HG03442 (cell line): ENCODE results near the gene KLK2.

Source experiments
- ATAC-seq: cut with Tn5 transposase; IDR thresholded peaks from one replicate; pipeline ENCODE4 v1.9.1; 2021; ENCODE audit warnings: mild to moderate bottlenecking, moderate library complexity; ENCODE audit not compliant: unreplicated experiment

Gene KLK2

GRCh38 chr19:50873056-50873455 lies at the start of gene KLK2:
Gene KLK2, plus strand, starts transcription at chr19:50873439. Its CDS starts 35 bp downstream, at chr19:50873474.
- no peak for ATAC-seq

- ATAC-seq, result no peak
Observed at GRCh38 chr19:50826492-50827240, 46.6 kb upstream of the KLK2 start.

DNA sequence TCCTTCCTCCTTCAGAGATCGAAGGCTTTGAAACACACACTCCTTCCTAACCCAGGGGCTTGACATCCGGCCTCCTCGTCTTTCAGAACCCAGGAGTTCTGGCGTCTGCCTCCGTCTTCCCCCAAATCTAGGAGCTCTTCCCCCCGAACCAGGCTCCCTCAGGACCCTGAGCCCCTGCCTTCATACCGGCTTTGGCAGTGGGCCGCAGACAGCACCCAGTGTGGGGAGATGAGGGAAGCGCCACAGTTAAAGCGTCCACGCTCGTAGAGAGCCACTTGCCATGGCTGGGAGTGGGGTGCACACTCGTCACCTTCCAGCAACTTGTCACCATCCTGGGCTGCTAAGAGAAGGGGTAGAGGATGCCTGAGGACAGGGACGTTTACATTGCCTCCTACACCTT lies 45.8 kb upstream of the KLK2 start:
- no peak for ATAC-seq

DNA sequence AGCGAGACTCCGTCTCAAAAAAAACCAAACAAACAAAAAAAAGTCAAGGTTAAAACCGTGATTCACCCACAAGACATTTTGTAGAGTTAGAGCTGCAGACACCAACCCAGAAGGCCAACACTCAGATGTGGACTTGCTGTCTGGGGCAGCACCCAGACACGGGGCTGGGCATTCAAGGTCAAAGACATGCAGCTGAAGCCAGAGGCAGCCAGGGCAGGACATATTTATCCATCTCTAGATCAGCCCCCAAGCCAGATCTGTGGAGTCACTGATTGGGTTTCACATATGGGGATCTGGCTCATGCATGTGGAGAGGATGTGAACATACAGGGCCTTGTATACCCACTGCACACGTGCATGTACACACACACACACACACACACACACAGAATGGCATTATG lies 43.4 kb upstream of the KLK2 start:
- ATAC-seq, result no peak

- ATAC-seq, result no peak
Observed at GRCh38 chr19:50830266-50831025, 42.8 kb upstream of the KLK2 start.

DNA sequence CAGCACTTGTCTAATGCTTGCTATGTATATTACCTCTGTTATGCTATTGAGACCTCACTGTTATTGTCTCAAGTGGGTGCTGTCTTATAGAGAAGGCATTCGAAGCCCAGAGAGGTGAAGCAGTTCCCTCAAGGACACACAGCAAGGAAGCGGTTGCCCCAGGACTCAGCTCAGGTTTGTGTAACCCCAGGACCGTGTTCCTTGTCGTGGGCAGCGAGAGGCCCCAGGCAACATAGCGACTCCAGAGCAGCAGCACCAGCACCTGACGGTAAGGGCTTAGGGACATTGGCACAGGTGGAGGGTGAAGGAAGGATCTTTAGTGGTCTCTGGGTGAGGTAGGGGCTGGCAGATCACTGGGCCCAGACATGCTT lies 42.2 kb upstream of the KLK2 start:
- no peak for ATAC-seq

- no peak for ATAC-seq
Observed at GRCh38 chr19:50832666-50833065, 40.6 kb upstream of the KLK2 start.

DNA sequence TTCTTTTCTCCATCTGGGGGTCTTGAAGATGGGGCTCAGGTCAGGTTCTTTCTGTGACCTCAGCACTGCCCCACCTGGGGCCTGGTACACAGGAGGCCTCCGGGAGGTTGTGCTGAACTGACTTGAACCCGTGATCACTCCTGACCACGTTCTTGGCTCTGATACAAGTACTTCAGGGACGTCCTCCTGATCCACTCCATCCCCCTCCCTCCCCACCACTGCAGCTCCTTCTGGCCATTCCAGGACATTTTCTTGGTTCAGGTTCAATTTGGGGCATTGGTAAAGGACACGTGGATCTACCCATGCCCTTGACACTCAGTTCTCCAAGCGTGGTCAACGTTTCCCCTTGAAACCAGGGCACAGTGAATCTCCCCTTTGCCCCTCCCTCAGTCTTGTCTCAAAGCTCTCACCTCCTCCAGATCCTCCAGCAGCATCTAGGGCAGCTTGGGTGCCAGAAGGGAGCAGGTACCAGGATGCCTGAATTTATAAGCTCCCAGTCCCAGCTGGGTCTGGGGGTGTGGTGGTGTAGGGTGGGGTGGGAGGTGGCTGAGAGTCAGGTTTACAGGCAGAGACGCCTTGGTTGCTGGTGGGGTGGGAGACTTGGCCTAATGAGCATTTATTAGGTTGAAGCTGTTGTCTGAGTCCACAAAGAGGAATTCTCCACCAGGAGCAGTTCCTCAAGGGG lies 40.0 kb upstream of the KLK2 start, which contains the start of gene KLK15:
Gene KLK15 (minus strand): TSS at position 458 of the 685 bp plus-strand sequence. CDS start 2,082 bp downstream, outside the sequence.
- ATAC-seq, result no peak

DNA sequence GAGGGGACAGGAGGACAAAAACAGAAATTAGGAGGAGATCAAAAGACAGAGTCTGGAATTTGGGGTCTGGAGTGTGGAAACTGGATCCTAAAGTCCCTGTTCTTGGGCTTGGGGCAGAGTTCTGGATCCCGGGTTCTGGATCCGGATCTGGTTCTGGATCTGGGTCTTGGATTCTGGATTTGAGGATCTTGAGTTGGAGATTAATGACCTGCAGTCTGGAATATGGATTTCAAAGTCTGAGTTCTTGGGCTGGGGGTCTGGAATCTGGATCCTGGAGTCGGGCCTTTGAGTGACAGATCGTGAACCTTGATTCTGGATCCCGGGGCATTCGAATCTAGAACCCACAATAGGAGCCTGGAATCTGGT lies 39.5 kb upstream of the KLK2 start:
- no peak for ATAC-seq

DNA sequence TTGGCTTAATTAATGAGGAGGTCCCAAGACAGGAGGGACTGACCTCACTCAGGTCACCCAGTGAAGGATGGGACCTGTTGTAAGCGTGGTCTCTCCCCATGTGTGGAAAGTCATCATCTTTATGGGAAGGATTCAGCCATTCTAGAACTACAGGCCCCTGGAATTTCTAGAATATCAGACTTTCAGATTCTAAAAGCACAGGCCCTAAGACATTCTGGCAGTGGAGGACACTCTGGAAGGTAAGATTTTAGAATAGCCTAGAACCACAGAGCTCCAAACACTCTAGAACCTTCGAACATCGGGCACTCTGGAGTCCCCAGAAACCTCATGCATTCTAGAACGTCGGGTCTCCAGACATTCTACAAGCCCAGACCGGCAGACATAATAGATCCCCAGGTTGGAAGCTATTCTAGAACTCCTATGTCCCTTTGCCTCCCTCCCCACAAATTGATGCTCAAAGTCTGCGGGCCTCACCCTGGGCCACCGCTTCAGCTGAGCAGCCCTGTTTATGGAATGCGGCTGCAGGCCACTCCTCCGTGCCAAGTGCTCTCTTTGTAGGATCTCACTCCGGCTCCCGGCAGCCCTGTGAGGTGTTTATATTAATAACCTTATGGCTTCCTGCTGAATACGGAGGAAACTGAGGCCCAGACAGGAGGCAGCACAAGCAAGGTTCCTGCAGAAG lies 38.0 kb upstream of the KLK2 start:
- ATAC-seq, result no peak

GRCh38 chr19:50835785-50836542 lies 37.3 kb upstream of the KLK2 start:
- ATAC-seq, result peak; percentile 81

DNA sequence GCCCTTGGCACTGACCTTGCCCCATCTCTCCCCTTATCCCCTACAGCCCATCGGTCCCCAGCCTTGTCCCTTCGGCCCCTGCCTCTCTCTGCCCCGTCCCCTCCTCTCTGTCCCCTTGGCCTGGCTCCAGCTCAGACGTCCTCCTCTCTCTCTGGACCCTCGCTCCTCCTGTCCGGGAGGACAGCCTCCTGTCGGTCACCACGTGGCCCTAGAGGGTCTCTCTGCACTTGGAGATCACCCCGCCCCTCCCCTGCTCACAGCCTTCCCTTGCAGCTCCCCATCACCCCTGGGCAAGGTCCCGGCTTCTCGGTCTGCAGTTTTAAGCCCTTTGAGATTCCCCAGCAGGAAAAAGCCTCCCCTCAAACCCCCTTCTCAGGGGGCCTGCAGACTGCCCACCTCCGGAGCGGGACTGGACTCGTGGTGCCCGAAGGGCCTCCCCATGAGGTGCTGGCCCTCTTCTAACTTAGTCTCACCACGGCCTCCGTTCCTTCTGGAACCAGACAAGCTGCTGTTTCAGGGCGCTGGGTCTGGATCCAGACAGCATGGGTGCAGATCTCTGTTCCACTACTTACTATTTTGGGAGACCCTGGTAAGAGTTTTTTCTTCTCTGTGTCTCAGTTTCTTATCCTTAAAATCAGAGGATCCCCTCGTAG lies 36.6 kb upstream of the KLK2 start:
- no peak for ATAC-seq

DNA sequence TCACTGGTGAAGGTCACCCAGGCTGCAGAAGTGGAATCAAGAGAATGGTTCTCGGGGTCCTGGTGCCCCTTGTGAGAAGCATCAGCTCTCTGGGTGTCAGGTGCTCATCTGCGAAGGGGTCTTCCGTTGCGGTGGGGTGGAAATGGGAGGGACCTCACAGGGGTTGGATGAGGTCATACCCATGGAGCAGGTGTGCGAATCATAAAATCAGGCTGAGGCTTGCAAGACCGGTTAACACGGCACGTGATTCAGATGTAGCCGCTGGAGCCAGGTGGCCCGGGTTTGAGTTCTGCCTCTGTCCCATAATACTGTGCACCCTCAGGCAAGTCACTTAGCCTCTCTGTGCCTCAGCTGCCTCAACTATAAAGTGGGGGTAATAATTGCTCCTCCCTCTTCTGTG lies 35.9 kb upstream of the KLK2 start:
- ATAC-seq, result no peak

DNA sequence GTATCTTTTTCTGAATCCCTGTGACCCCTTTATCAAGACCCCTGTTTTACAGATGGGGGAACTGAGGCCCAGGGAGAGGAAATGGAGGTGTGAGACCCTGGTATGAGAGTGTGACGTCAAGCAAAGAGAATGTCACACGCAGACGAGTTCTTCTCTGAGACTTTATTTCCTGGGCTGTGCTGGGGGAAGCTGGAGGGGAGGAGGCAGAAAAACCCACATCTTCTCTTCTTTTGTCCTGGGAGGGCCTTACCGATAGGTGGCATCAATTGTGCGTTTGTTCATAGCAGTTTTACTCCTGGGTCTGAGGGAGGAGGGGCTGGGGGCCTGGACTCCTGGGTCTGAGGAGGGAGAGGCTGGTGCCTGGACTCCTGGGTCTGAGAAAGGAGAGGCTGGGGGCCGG lies 35.0 kb upstream of the KLK2 start:
- no peak for ATAC-seq

- no peak for ATAC-seq
Observed at GRCh38 chr19:50839712-50840655, 33.3 kb upstream of the KLK2 start.

DNA sequence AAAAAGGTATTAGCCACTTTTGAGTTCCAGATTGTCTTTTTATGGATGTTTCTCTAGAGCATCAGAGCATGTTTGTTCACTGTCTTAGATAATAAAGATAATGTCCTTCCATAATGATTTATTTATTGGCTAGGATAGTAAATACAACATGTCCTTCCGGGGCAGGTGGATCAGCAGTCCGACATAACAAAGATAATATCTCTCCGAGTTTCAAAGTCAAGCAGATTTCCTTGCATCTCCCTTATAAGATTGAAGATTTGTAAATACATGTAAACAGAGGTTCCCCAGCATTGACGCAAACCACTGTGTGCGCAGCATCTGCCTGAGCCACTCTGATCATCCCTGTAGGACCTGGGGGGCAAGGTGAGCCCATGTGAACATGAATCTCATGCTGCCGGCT lies 31.1 kb upstream of the KLK2 start:
- no peak for ATAC-seq

DNA sequence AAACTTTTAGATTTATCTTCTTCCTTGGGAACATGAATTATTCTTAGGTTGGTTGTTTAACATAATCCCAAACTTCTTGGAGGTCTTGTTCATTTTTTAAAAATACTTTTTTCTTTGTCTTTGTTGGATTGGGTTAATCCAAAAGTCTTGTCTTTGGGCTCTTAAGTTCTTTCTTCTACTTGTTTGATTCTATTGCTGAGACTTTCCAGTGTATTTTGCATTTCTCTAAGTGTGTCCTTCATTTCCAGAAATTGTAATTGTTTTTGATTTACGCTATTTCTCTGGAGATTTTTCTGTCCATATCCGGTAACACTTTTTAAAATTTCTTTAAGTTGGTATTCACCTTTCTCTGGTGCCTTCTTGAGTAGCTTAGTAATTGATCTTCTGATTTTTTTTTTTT lies 30.0 kb upstream of the KLK2 start:
- no peak for ATAC-seq

DNA sequence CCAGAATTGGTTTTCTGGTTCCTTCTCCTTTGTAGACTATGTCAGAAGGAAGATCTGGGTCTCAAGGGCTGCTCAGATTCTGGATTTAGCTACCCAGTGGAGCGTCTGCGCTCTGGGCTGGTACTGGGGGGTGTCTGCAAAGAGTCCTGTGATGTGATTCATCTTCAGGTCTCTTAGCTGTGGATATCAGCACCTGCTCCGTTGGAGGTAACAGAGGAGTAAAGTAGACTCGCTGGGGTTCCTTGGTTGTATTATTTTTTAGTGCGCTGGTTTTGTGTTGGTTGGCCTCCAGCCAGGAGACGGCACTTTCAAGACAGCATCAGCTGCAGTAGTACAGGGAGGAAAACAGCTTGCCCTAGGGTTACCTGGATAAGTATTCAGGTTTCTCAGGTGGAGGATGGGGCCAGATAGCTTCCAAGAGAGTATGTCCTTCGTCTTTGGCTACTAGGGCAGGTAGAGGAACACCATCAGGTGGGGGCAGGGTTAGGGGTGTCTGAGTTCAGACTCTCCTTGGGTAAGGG lies 29.5 kb upstream of the KLK2 start:
- no peak for ATAC-seq
